Hepatocyte (in vitro differentiated cells): ENCODE measurements around the gene FOXO4. TPM values are rescaled to one million over a fixed set of nuclear protein-coding genes. Genes with fewer than 3 reads are reported as not detected.

Source experiments
- DNase-seq: peaks from one replicate; pipeline ENCODE4 v3.0.0-alpha.2; 2016; ENCODE audit warnings: low spot score
- H2AFZ ChIP-seq: fragments of 200-600 bp; sonication (generic); 2 replicates; pipeline ENCODE4 v1.6.0; 2016; ENCODE audit warnings: antibody characterized with exemption, mild to moderate bottlenecking
- H3K27ac ChIP-seq: fragments of 200-600 bp; sonication (generic); 2 replicates; pipeline ENCODE4 v1.5.1; 2016; ENCODE audit warnings: mild to moderate bottlenecking
- H3K27me3 ChIP-seq: fragments of 200-600 bp; sonication (generic); 2 replicates; pipeline ENCODE4 v1.6.1; 2016
- H3K36me3 ChIP-seq: fragments of 200-600 bp; sonication (generic); replicated peaks from 2 replicates; pipeline ENCODE4 v1.5.1; 2016; ENCODE audit warnings: low read depth; ENCODE audit not compliant: insufficient read depth
- H3K4me1 ChIP-seq: fragments of 200-600 bp; sonication (generic); 2 replicates; pipeline ENCODE4 v1.5.1; 2016; ENCODE audit warnings: mild to moderate bottlenecking, moderate library complexity; ENCODE audit not compliant: insufficient read depth
- H3K4me2 ChIP-seq: fragments of 200-600 bp; sonication (generic); 2 replicates; pipeline ENCODE4 v1.6.0; 2016
- H3K4me3 ChIP-seq: fragments of 200-600 bp; sonication (generic); 2 replicates; pipeline ENCODE4 v1.5.1; 2016; ENCODE audit warnings: mild to moderate bottlenecking
- H3K79me2 ChIP-seq: fragments of 200-600 bp; sonication (generic); 2 replicates; pipeline ENCODE4 v1.6.0; 2017; ENCODE audit warnings: mild to moderate bottlenecking
- H3K9me2 ChIP-seq: fragments of 200-600 bp; sonication (generic); replicated peaks from 2 replicates; pipeline ENCODE4 v1.6.0; 2017; ENCODE audit warnings: mild to moderate bottlenecking; ENCODE audit not compliant: insufficient read depth
- H3K9me3 ChIP-seq: fragments of 200-600 bp; sonication (generic); 2 replicates; pipeline ENCODE4 v1.5.1; 2016; ENCODE audit warnings: low read depth, mild to moderate bottlenecking
- H4K20me1 ChIP-seq: fragments of 200-600 bp; sonication (generic); 2 replicates; pipeline ENCODE4 v1.6.0; 2016; ENCODE audit warnings: mild to moderate bottlenecking; ENCODE audit not compliant: insufficient read depth, poor library complexity, severe bottlenecking
- CTCF ChIP-seq: fragments of 200-600 bp; sonication (generic); IDR thresholded peaks from 2 replicates; pipeline ENCODE4 v1.5.1; 2016; ENCODE audit warnings: antibody characterized with exemption, mild to moderate bottlenecking; ENCODE audit not compliant: poor library complexity
- EZH2 ChIP-seq: fragments of 200-600 bp; sonication (generic); IDR thresholded peaks from 2 replicates; pipeline ENCODE4 v1.6.1; 2016; ENCODE audit warnings: antibody characterized with exemption, mild to moderate bottlenecking, borderline replicate concordance
- EZH2phosphoT487 ChIP-seq: fragments of 200-600 bp; sonication (generic); IDR thresholded peaks from one replicate; pipeline ENCODE4 v1.6.1; 2018; ENCODE audit warnings: antibody characterized with exemption, mild to moderate bottlenecking, low read depth, moderate library complexity; ENCODE audit not compliant: unreplicated experiment, severe bottlenecking
- WGBS: methylation state at CpG from one replicate; pipeline ENCODE4 v1.1.6; 2016; ENCODE audit warnings: low lambda C conversion rate; ENCODE audit errors: missing lambda C conversion rate; 5-methylcytosine and 5-hydroxymethylcytosine counted together
- polyA plus RNA-seq: library from polyadenylated mRNA; unstranded; fragments of >200 nt; fragmentation: Nextera tagmentation; extraction: Ambion mirVana; gene quantifications from 2 replicates; pipeline ENCODE4 v1.2.1, GENCODE V29; 2016
- total RNA-seq: library from RNA; depleted of rRNA; stranded (reverse); fragments of >200 nt; gene quantifications from 2 replicates; pipeline ENCODE4 v1.2.3, GENCODE V29; 2014

The FOXO4 gene
- total and polyA plus RNA-seq, 2 experiments from 2014 or later: 6.3 to 10.8 TPM

GRCh38 chrX:71098302-71098701 is 2.7 kb downstream of the FOXO4 start:
- DNase-seq: peak; percentile 63
- H3K36me3 ChIP-seq: no peaks in the 10 kb centered on the region
- no peak overlapping the region for H2AFZ ChIP-seq
- peaks cover 21% of the 10 kb centered on the region for H3K4me1 ChIP-seq
- no peaks in the 10 kb centered on the region for H3K27me3 ChIP-seq
- H3K4me2 ChIP-seq: peak overlapping the region; percentile 91
- WGBS: 46% methylated on average over 2 of the region's 2 CpGs
- H3K9me2 ChIP-seq: no peaks in the 10 kb centered on the region
- H3K27ac ChIP-seq: no peak overlapping the region
- no peaks in the 10 kb centered on the region for H3K79me2 ChIP-seq
- H3K4me3 ChIP-seq: no peak overlapping the region
- no peaks in the 10 kb centered on the region for H3K9me3 ChIP-seq
- H4K20me1 ChIP-seq: no peaks in the 10 kb centered on the region
- peak; percentile 41 for TF ChIP-seq CTCF
- no peak for TF ChIP-seq EZH2

GRCh38 chrX:71098951-71099506 is 3.4 kb downstream of the FOXO4 start:
- Histone ChIP-seq H3K27ac (no peak overlapping the region), H3K9me2 (no peaks in the 10 kb centered on the region)

GRCh38 chrX:71099736-71100135 is 4.1 kb downstream of the FOXO4 start:
- no peak for DNase-seq
- Histone ChIP-seq H3K27ac (no peak overlapping the region), H3K9me3 (no peaks in the 10 kb centered on the region), H3K79me2 (no peaks in the 10 kb centered on the region), H3K27me3 (no peaks in the 10 kb centered on the region), H3K4me3 (no peak overlapping the region), H3K4me2 (no peak overlapping the region), H4K20me1 (no peaks in the 10 kb centered on the region), H3K4me1 (peaks cover 32% of the 10 kb centered on the region), H2AFZ (no peak overlapping the region), H3K36me3 (no peaks in the 10 kb centered on the region), H3K9me2 (no peaks in the 10 kb centered on the region)
- TF ChIP-seq CTCF: no peak
- no peak for TF ChIP-seq EZH2phosphoT487
- TF ChIP-seq EZH2: no peak
- WGBS: 57% methylated on average over 4 of the region's 4 CpGs

More at GRCh38 chrX:71098951-71099506, 3.4 kb downstream of the FOXO4 start:
- DNase-seq: no peak
- peaks cover 28% of the 10 kb centered on the region for H3K4me1 ChIP-seq
- H3K4me2 ChIP-seq: no peak overlapping the region
- no peaks in the 10 kb centered on the region for H4K20me1 ChIP-seq
- no peak overlapping the region for H2AFZ ChIP-seq
- no peaks in the 10 kb centered on the region for H3K79me2 ChIP-seq
- 71% methylated on average over 4 of the region's 5 CpGs for WGBS
- TF ChIP-seq EZH2phosphoT487 (no peak), CTCF (no peak), EZH2 (no peak)
- no peaks in the 10 kb centered on the region for H3K36me3 ChIP-seq
- H3K27me3 ChIP-seq: no peaks in the 10 kb centered on the region
- H3K4me3 ChIP-seq: no peak overlapping the region
- H3K9me3 ChIP-seq: no peaks in the 10 kb centered on the region
